K562 (cell line): ENCODE measurements around the gene DIS3L. TPM values are rescaled to one million over a fixed set of nuclear protein-coding genes. Genes with fewer than 3 reads are reported as not detected.

ENCODE experiments used
- BCLAF1 ChIP-seq, 2 experiments: fragments of 450-650 bp in 1 of 2; IDR thresholded peaks; 2 replicates each; pipeline ENCODE4 v1.6.1; 2011 to 2017; ENCODE audit warnings: low read depth in 2 of 2, antibody characterized with exemption in 1 of 2, borderline replicate concordance in 1 of 2, low read length in 1 of 2, mild to moderate bottlenecking in 1 of 2, mixed read lengths in 1 of 2; ENCODE audit not compliant: control insufficient read depth in 1 of 2
- MGA ChIP-seq: fragments of 450-650 bp; IDR thresholded peaks from 2 replicates; pipeline ENCODE4 v1.6.1; 2016; ENCODE audit warnings: mild to moderate bottlenecking, moderate library complexity
- RB1 ChIP-seq: fragments of 450-650 bp; IDR thresholded peaks from 2 replicates; pipeline ENCODE4 v1.6.1; 2017; ENCODE audit warnings: low read depth, mild to moderate bottlenecking
- TAF15 ChIP-seq: fragments of 200-400 bp; formaldehyde crosslinking; IDR thresholded peaks from 2 replicates; pipeline ENCODE4 v1.6.1; 2017; ENCODE audit warnings: mild to moderate bottlenecking, low read depth, low read length, moderate library complexity
- TARDBP ChIP-seq: fragments of 450-650 bp; IDR thresholded peaks from 2 replicates; pipeline ENCODE4 v1.6.1; 2016
- polyA plus RNA-seq, 8 experiments: library from polyadenylated mRNA; depleted of rRNA in 4 of 8; stranded (reverse) in 5 of 8; unstranded in 3 of 8; fragments of >200 nt; fragmentation: Nextera tagmentation in 2 of 8; fragmentation: Illumina TruSeq in 1 of 8; extraction: Ambion mirVana in 2 of 8; extraction: Trizol in 1 of 8; gene quantifications; 2 replicates each; pipeline versions ENCODE4 v1.2.1 to v1.2.3, GENCODE V29; 2011 to 2014; ENCODE audit warnings: inconsistent platforms in 1 of 8, missing spikeins in 1 of 8
- total RNA-seq, 7 experiments: library from RNA; depleted of rRNA in 6 of 7; stranded (reverse); fragments of >200 nt in 6 of 7; fragmentation: Illumina TruSeq in 2 of 7; extraction: Trizol in 2 of 7; gene quantifications; 2 replicates each; pipeline versions ENCODE4 v1.2.1 to v1.2.3, GENCODE V29; 2011 to 2021; ENCODE audit warnings: low replicate concordance in 1 of 7
- TF ChIP-seq, protein P1 (sequence below): sonication (generic); formaldehyde crosslinking; IDR thresholded peaks from 2 replicates; pipeline ENCODE4 v1.8.1; 2022; ENCODE audit warnings: missing genetic modification reagents

DIS3L gene
- total and polyA plus RNA-seq, 9 of the 15 experiments (the other 6 are each of a cell fraction or from before 2014, with no cell fraction given): 5.9 to 34.6 (median 16.9) TPM

DNA sequence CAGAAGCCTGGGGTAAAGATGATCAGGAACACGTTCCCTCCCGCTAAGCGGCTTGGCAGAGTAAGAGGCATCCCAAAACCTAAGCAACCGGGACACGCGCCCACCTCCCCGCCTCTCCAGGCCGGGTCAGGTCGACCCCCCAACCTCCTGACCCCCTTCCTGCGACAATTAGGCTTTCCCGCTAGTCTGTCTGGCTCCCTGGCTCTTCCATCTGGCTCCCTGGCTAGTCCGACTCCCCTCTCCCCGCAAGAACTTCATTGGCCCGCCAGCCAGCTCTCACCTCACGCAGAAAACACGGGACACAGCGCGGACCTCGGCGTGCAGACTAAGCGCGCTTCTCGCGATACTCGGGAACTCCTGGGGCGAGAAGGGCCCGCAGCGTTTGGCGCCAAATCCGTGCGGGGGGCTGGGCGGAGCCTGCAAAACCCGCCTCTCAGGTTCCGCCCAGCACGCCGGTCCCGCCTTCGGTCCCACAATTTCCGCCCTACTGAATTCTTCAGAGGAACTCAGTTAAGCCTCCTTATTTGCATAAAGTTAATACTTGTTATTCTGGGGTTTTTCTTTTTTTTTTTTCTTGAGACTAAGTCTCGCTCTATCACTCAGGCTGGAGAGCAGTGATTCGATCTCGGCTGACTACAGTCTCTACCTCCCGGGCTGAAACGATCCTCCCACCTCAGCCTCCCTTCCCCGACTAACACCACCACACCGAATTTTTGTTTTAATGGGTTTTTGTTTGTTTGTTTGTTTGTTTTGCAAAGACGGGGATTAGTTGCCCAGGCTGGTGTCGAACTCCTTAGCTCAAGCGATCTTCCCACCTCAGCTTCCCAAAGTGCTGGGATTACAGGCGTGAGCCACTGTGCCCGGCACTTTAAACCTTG lies 63.2 kb downstream of the DIS3L start, which contains the start of gene TIPIN (continued):
- peak; percentile 90 for TF ChIP-seq MGA
- TF ChIP-seq, protein P1, sequence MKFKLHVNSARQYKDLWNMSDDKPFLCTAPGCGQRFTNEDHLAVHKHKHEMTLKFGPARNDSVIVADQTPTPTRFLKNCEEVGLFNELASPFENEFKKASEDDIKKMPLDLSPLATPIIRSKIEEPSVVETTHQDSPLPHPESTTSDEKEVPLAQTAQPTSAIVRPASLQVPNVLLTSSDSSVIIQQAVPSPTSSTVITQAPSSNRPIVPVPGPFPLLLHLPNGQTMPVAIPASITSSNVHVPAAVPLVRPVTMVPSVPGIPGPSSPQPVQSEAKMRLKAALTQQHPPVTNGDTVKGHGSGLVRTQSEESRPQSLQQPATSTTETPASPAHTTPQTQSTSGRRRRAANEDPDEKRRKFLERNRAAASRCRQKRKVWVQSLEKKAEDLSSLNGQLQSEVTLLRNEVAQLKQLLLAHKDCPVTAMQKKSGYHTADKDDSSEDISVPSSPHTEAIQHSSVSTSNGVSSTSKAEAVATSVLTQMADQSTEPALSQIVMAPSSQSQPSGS (CRISPR knock-in tag): no peak
- TF ChIP-seq TARDBP: no peak
- no peak for TF ChIP-seq TAF15
- no peak for TF ChIP-seq BCLAF1 (IDR thresholded peaks at IDR 0.05; ENCODE audit: borderline replicate concordance in 1 of 2, control insufficient read depth in 1 of 2, low read depth in 2 of 2, low read length in 1 of 2)
- peak; percentile 100 for TF ChIP-seq RB1
